GM12892 (cell line): ENCODE data around the gene UNC13A.

Source experiments
- DNase-seq: peaks from one replicate; pipeline ENCODE4 v3.0.0; 2011; ENCODE audit not compliant: insufficient read length
- FAIRE-seq: peaks from 2 replicates; lab custom pipeline; 2011; peaks lifted over from hg19 to GRCh38; lab: Jason Lieb, UNC
- POLR2A ChIP-seq: IDR thresholded peaks from 2 replicates; pipeline ENCODE4 v1.6.1; 2011; ENCODE audit warnings: low read depth, low read length, control low read depth
- POLR2AphosphoS5 ChIP-seq: IDR thresholded peaks from 2 replicates; pipeline ENCODE4 v1.6.1; 2011; ENCODE audit warnings: low read depth, low read length, control low read depth
- TAF1 ChIP-seq: IDR thresholded peaks from 2 replicates; pipeline ENCODE4 v1.6.1; 2011; ENCODE audit warnings: low read depth, mild to moderate bottlenecking, control low read depth, low read length, borderline replicate concordance

The UNC13A gene

DNA sequence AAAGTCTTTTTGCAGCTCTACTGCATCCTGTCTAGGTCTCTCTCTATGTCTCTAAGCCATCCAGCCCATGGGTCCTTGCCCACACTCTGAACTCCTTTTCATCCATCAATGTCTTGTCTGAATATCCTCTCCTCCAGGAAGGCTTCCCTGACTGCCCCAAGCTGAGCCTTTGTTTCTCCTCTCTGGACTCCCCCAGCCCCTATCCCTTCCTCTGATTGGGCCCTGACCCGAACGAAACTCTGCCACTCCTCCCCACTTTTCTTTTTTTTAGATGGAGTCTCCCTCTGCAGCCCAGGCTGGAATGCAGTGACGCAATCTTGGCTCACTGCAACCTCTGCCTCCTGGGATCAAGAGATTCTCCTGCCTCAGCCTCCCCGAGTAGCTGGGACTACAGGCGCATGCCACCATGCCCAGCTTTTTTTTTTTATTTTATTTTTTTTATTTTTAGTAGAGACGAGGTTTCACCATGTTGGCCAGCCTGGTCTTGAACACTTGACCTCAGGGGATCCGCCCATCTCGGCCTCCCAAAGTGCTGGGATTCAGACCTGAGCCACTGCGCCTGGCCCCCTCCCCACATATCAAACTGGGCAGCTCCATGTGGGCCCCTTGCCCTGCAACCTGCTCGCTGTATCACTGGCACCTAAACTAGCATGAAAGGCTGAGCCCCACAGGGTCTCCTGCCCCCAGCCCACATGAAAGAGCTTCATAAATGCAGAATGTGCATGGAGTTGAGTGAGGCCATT lies 870 bp upstream of the UNC13A start:
- no peak for FAIRE-seq
- DNase-seq: no peak
- TF ChIP-seq TAF1 (no peak), POLR2AphosphoS5 (no peak), POLR2A (no peak)

DNA sequence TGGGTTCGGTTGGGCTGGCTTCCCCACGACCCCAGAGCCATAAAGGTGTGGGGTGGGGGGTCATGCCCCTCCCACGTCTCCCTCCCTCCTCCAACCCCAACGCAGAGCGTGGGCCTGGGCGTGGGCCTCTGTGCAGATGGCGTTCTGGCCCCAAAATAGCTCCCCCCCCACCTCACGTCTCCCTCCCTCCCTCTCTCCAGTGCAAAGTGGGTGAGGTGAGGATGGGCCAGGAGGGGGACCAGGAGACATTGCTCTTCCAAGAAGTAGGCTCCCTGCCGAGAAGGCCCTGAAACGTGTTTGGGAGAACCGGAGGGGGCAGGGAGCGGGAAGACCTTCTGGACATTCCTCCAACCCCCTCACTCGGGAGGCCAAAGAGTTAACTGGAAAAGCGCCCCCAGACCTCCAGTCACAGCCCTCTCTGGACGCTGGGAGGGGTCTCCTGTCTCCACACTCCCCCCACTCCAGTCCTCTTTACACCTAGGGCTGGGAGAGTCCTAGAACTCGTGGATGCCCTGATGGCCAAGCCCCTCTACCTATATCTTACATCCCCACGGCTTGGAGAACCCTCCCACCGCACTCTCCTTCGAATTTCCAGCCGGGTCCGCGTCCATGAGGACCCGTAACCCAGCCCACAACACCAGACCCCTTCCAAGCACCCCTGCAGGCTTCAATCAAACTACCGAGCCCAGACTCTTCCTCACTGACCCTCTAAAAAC lies 855 bp downstream of the UNC13A start:
- TF ChIP-seq POLR2A (no peak), TAF1 (no peak), POLR2AphosphoS5 (no peak)
- no peak for DNase-seq
- no peak for FAIRE-seq

GRCh38 chr19:17686592-17687024 lies 1.5 kb downstream of the UNC13A start:
- TF ChIP-seq POLR2A: no peak
- no peak for TF ChIP-seq POLR2AphosphoS5
- no peak for TF ChIP-seq TAF1
- DNase-seq: no peak
- FAIRE-seq: no peak

- FAIRE-seq (no peak), DNase-seq (no peak)
- TF ChIP-seq POLR2A (no peak), POLR2AphosphoS5 (no peak), TAF1 (no peak)
Observed at GRCh38 chr19:17686023-17686521, 2.1 kb downstream of the UNC13A start.

- no peak for TF ChIP-seq POLR2AphosphoS5
- no peak for TF ChIP-seq POLR2A
- FAIRE-seq: no peak
- DNase-seq: no peak
Observed at GRCh38 chr19:17685451-17686022, 2.6 kb downstream of the UNC13A start.

DNA sequence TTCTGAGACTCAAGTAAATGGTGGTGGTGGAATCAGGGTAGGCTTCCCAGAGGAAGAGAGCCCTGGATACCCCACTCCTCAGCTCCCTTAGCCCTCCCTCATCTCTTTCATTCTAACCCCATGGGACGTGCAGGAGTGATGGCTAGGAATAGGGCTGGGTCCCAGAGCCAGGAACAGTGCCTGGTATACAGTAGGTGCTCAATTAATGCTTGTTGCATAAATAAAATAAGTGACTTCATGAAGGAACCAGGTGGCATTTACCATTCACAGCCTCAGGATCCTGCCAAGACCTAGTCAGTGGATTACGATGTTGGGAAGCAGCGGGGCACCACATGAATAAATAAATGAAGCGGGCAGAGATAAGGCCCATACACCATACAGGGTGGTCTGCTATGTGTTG lies 3.9 kb downstream of the UNC13A start:
- TF ChIP-seq POLR2AphosphoS5: no peak
- TF ChIP-seq TAF1: no peak
- TF ChIP-seq POLR2A: no peak
- FAIRE-seq (no peak), DNase-seq (no peak)

GRCh38 chr19:17683078-17683477 lies 5.1 kb downstream of the UNC13A start:
- no peak for TF ChIP-seq POLR2A
- FAIRE-seq: no peak

DNA sequence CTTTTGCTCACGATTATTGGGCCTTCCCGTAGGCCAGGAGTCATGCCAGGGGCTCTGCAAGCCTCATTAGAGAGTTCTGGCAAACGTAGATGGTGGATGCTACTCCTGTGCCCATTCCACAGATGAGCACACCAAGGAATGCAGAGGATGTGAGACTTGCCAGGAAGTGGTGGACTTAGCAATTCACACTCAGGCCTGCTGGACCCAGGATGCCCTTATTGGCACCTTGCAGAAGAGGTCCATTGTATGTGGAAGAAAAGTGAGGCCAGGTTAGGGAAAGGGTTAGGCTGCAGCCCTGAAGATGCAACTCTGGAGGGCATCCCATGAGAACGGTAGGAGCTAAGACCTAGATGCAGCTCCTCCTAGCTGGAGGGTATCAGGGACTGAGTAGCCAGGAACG lies 5.9 kb downstream of the UNC13A start:
- TF ChIP-seq TAF1: no peak
- FAIRE-seq (no peak), DNase-seq (no peak)

More at GRCh38 chr19:17683078-17683477, 5.1 kb downstream of the UNC13A start:
- no peak for DNase-seq

GRCh38 chr19:17681505-17682125 lies 6.5 kb downstream of the UNC13A start:
- TF ChIP-seq POLR2A (no peak), TAF1 (no peak), POLR2AphosphoS5 (no peak)
- FAIRE-seq: no peak
- DNase-seq: no peak

DNA sequence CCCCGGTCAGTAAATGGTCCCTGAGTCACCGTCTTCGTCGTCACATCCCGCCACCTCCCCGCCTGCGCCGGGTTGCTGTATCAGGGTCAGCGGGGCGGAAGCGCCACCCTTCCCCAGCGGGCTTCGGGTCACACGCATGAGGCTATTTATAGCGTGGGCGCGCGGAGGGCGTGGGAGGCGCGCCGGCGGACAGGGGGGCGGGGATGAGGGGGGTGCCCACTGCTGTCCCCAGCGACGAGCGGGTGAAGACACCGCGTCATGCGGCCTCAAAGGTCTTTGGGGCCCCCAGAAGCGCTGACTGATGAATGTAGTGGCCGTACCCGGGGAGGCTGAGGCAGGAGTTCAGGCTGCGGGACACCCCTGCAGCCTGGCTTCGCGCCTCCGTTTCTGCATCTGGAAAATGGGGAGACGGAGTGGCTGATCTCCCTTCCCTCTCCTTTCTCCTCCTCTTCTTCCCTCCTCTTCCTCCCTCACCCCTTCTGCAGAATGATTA lies 7.9 kb downstream of the UNC13A start:
- FAIRE-seq: peak; percentile 90
- no peak for TF ChIP-seq POLR2A
- TF ChIP-seq POLR2AphosphoS5: no peak
- TF ChIP-seq TAF1: no peak
- peak; percentile 75 for DNase-seq

- no peak for DNase-seq
- TF ChIP-seq POLR2A (no peak), TAF1 (no peak), POLR2AphosphoS5 (no peak)
- FAIRE-seq: no peak
Observed at GRCh38 chr19:17679526-17680229, 8.5 kb downstream of the UNC13A start.
